Measurements from ENCODE around the gene ACTR2.
"Not testable (repeated sequence)": the region's sequence is repeated elsewhere in the genome, so short reads cannot be mapped to it uniquely, and the experiment has no call there.

Gene ACTR2

DNA sequence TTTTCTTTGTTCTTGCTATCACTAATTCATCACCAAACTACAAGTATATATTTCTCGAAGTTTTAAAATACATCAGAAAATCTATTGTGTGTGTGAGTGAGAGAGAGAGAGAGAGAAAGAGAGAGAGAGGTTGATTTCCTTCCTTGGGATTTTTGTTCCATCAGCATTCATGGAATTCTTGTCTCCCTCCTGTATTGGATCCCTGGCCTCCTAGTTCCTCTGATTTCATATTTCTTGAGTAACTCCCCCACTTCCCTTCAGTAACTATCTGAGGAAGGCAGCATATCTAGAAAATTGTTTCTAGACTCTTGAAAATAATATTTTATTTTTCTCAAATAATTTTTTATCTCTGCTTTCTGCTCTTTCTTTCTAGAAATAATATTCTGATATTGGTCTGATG, 13.3 kb upstream of the ACTR2 start:
- TF ChIP-seq, protein P1, sequence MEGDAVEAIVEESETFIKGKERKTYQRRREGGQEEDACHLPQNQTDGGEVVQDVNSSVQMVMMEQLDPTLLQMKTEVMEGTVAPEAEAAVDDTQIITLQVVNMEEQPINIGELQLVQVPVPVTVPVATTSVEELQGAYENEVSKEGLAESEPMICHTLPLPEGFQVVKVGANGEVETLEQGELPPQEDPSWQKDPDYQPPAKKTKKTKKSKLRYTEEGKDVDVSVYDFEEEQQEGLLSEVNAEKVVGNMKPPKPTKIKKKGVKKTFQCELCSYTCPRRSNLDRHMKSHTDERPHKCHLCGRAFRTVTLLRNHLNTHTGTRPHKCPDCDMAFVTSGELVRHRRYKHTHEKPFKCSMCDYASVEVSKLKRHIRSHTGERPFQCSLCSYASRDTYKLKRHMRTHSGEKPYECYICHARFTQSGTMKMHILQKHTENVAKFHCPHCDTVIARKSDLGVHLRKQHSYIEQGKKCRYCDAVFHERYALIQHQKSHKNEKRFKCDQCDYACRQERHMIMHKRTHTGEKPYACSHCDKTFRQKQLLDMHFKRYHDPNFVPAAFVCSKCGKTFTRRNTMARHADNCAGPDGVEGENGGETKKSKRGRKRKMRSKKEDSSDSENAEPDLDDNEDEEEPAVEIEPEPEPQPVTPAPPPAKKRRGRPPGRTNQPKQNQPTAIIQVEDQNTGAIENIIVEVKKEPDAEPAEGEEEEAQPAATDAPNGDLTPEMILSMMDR (IDR thresholded peaks at IDR 0.05; ENCODE audit: low read depth, low read length) = no peak

DNA sequence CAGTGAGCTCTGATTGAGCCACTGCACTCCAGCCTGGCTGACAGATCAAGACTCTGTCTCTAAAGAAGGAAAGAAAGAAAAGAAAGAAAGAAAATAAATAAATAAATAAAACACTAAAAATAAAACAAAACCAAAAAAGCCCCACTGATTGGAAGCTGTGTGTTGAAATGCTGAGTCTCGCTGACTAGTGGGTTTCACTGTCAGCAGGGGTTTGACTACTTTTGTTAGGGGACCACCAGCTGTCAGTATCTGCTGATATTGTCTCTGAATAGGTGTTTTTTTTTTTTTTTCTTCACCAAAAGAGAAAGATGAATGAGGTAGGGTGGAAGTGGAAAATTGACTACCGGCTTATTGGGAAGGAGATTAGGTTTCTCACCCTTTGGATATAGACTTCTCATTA, 12.8 kb upstream of the ACTR2 start:
- TF ChIP-seq, protein P1 (IDR thresholded peaks at IDR 0.05; ENCODE audit: low read depth, low read length) = no peak
- H3K4me3 ChIP-seq (ENCODE audit: low read depth, low read length) = no peak overlapping the region

More for the DNA sequence above, 13.3 kb upstream of the ACTR2 start:
- H3K4me3 ChIP-seq (ENCODE audit: low read depth, low read length) = no peak overlapping the region

DNA sequence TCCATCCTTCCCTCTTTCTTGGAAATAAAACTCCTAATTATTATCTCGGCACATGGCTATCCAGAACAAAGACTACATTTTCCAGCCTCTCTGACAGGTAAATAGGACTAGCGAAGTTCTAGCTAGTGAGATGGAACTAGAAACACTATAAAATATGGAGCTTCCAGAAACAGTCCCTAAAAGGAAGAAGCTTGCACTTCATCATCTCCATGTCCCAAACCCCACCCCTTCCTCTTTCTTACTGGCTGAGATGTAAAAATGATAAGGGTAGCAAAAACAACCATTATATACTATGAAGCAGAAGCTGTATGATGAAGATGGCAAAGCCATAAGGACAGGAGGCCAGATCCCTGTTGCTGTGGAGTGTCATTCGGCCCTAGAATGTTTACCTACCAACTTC, 11.7 kb upstream of the ACTR2 start:
- no peak overlapping the region for H3K4me3 ChIP-seq (ENCODE audit: low read depth, low read length)
- TF ChIP-seq, protein P1 (IDR thresholded peaks at IDR 0.05; ENCODE audit: low read depth, low read length) = no peak

DNA sequence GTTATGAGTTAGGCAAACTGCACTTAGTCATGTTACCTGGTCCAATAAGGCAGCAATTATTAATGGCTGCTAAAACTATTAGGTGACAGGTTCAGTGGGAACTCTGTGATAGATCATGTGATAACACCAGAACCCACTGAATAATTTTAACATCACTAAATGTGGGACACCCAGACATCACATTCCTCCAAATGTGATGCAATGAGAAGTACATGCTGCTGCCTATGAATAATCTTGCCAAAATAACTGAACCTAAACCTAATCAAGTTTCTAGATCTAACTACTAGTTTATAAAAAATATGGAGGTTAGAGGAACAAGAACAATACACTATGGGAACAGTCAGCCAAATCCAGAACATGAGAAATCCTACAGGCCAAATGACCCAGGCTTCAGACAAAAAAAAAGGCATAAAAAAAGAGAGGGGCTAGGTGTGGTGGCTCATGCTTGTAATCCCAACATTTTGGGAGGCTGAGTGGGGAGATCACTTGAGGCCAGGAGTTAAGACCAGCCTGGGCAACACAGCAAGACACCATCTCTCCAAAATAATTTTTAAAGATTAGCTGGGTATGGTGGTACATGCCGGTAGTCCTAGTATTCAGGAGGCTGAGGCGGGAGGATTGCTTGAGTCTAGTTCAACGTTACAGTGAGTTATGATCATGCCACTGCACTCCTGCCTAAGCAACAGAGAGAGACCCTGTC, 7.0 kb upstream of the ACTR2 start:
- H3K4me3 ChIP-seq (ENCODE audit: low read depth, low read length) = no peak overlapping the region
- TF ChIP-seq, protein P1 (IDR thresholded peaks at IDR 0.05; ENCODE audit: low read depth, low read length) = no peak

DNA sequence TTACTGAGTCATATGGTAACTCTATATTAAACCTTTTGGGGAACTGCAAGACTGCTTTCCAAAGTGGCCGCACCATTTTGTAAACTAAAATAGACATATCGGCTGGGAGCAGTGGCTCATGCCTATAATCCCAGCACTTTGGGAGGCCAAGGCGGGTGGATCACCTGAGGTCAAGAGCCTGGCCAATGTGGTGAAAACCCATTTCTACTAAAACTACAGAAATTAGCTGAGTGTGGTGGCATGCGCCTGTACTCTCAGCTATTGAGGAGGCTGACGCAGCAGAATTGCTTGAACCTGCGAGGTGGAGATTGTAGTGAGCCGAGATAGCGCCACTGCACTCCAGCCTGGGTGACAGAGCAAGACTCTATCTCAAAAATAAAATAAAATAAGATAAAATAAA, 6.4 kb upstream of the ACTR2 start:
- H3K4me3 ChIP-seq (ENCODE audit: low read depth, low read length) = not testable (repeated sequence)

DNA sequence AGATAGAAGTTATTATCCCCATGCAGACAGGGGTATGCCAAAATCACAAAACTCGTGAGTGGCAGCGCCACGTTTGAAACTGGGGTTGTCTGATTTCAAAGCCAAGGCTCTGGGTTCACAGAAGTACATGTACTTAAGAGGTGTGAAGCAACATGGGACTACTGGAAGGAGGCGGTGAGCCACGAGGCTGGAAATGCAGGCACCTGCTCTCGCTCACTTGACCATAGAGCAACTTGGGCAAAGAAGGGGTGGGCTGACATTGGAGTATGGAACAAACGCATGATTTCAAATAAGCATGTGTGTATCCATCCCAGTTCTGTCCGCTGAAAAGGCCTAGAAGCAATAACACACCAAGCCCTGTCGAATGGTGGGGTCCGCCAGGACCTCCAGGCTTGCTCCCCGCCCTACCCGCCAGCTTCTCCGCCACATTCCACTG, 593 bp upstream of the ACTR2 start:
- H3K4me3 ChIP-seq (ENCODE audit: low read depth, low read length) = peak overlapping the region; percentile 97
- TF ChIP-seq, protein P1 (IDR thresholded peaks at IDR 0.05; ENCODE audit: low read depth, low read length) = no peak

DNA sequence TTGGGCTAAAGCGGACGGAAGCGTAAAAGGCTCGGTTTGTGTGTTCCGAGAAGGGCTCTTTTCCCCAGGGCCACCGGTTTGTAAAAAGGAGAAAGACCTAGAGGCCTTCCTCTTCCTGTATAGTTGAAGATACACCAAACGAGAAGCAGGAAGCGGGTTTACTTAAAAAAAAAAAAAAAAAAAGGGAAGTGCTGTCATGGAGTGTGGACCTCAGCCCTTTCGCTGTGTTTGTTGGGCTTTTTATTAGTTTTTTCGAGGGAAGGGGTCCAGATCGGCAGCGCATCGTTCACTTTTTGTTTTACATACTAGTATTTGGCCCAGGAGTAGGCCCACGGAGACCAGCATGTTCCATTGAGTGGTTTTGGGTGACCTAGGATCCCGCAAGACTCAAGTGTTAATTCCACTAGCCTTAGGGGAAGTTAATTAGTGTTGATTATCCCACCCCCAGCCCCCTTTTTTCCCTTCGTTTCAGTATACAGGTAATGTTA, 676 bp downstream of the ACTR2 start:
- peak overlapping the region; percentile 97 for H3K4me3 ChIP-seq (ENCODE audit: low read depth, low read length)
- TF ChIP-seq, protein P1 (IDR thresholded peaks at IDR 0.05; ENCODE audit: low read depth, low read length) = no peak

DNA sequence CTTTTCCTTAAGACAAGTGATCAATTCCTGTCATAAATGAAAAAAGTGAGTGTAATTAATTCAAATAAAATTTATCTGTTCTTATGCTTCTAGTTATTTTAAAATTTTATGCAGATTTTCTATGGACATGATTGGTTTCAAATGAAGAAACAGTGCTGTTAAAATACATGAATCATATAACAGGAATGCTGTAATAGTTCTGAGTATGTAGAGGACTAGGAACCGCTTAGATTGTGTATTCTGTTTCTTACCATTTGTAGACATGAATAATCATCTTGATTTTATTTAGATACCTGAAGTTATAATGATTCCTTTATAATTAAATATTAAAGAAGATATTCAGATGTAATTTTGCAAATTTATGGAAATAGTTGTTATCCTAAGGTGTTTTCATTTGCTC, 3.5 kb downstream of the ACTR2 start:
- TF ChIP-seq, protein P1 (IDR thresholded peaks at IDR 0.05; ENCODE audit: low read depth, low read length) = no peak
- no peak overlapping the region for H3K4me3 ChIP-seq (ENCODE audit: low read depth, low read length)
